ENCODE measurements around the gene LRRTM2.
"Not testable (repeated sequence)": the region's sequence is repeated elsewhere in the genome, so short reads cannot be mapped to it uniquely, and the experiment has no call there.

The LRRTM2 gene

GRCh38 chr5:138837160-138837559 is 38.0 kb downstream of the LRRTM2 start:
- no peak for DNase-seq (ENCODE audit: low read depth)

- DNase-seq (ENCODE audit: low read depth) = not testable (repeated sequence)
Observed at GRCh38 chr5:138834853-138835252, 40.3 kb downstream of the LRRTM2 start.

DNA sequence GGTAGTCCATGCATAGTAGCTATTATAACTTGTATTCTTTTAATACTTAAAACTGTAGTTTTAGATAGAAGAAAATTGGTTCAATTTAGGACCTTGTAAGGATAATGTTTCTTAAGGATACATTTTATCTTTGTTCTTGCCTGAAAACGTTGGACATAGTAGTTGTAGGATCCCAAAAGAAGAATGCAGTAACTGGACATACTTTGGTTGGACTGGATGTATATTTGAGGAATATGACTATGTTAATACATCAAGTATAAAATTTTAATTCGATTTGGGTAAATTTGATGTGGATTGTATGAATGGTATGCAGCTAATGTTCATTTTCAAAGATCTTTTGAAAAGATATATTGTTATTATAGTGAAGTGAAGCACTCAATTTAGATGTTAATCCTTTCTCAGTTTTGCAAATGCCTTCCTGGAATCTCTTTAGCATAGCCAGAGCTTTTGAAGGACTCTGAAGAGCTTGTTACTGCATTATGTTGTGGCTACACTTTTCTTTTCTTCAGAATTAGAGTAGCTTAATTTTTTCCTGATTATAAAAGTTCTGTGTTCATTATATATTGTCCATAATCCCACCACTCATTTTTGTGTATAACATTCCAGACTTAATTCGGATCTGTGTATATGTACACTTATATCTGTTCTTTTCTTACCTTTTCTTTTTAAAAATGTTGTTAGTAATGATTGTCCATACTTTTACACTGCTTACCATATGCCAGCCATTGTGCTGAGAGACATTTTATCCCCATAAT is 41.2 kb downstream of the LRRTM2 start:
- DNase-seq (ENCODE audit: low read depth) = no peak

DNA sequence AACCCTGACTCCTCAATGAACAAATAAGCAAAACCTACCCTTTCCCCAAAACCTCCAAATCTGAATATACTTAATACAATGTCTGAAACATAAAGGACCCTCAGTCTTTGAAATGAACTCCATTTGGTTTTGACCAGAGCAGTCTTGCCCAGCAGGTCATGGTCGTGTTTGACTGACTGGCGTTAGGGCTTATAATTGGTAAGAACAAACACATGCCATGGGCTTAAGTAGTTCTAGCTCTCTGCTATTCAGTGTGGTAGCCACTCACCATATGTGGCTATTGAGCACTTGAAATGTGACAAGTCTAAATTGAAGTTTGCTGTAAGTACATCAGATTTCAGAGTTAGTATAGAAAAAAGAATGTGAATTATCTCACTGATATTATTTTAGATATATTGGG is 42.1 kb downstream of the LRRTM2 start:
- no peak for DNase-seq (ENCODE audit: low read depth)

DNA sequence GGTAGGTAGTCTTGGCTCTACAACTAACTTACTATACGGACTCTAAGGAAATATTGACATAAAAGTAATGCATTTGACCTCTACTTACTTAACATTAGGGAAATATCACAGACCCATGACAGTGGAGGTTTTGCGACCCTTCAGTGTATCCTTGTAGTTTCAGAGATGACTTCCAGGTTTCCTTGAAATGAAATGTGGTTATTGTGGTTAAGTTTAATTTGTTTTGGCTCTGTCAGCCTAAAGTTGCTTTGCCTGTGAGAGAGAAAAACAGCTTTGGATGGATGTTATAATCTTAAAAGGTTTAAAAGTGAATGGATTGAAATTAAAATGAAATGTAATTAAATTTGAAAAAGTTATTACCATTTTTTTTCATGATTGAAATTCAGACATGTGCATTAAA is 42.9 kb downstream of the LRRTM2 start:
- DNase-seq (ENCODE audit: low read depth) = no peak

- no peak for DNase-seq (ENCODE audit: low read depth)
Observed at GRCh38 chr5:138831703-138832102, 43.4 kb downstream of the LRRTM2 start.

- DNase-seq (ENCODE audit: low read depth) = no peak
Observed at GRCh38 chr5:138829341-138829740, 45.8 kb downstream of the LRRTM2 start.

GRCh38 chr5:138828556-138828955 is 46.6 kb downstream of the LRRTM2 start:
- no peak for DNase-seq (ENCODE audit: low read depth)

DNA sequence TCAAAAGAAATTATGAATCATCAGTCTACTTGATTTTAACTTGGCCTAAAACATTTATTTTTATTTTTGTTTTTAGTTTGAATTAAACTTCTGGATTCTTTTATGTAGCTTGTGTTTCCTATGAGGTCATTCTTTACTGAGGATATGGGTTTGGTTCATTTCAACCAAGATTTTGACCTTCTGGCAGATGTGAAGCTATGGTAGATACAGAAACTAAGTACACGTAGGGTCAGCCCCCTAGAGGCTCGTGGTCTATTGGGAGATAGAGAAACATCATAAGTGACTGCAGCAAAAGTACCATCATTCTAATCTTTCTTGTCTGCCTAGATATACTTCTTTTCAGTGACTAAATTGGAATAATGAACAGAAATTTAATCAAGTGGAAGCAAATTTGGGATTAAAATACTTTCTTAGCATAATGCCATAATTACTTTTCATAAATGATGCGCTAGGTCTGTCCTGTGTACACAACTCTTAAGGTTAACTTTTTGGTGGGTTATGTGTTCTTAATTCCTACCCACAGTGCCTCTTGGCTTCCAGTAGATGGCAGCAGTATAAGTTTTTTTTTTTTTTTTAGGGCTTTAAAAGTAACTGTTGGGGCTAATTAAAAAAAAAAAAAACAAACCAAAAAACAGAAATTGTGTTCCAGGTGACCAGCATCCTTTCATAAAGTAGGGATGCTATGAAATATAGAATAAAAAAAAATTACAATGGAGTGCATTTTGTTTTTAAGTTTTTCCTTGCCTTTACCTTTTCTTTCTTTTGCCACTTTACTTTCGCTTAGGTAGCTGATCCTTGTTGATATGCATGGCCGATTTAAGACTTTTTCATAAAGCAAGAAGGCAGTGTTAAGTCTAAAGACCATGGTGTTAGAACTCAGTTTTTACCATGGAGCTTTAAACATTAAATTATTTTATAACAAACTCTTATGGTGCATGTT is 49.9 kb downstream of the LRRTM2 start:
- no peak for DNase-seq (ENCODE audit: low read depth)

- no peak for DNase-seq (ENCODE audit: low read depth)
Observed at GRCh38 chr5:138824516-138824915, 50.6 kb downstream of the LRRTM2 start.

GRCh38 chr5:138820695-138821094 is 54.4 kb downstream of the LRRTM2 start:
- DNase-seq (ENCODE audit: low read depth) = no peak

GRCh38 chr5:138819081-138819480 is 56.1 kb downstream of the LRRTM2 start:
- no peak for DNase-seq (ENCODE audit: low read depth)

Measured in activated T-helper 9 cell treated with anti-CD3 and anti-CD28 coated beads, Interleukin-2, amount 50 U/mL, for 16 hours (primary cell).